ENCODE measurements around the gene GRK1.

GRCh38 chr13:113643593-113643992 lies 23.4 kb upstream of the GRK1 start:
- TF ChIP-seq, protein P1, sequence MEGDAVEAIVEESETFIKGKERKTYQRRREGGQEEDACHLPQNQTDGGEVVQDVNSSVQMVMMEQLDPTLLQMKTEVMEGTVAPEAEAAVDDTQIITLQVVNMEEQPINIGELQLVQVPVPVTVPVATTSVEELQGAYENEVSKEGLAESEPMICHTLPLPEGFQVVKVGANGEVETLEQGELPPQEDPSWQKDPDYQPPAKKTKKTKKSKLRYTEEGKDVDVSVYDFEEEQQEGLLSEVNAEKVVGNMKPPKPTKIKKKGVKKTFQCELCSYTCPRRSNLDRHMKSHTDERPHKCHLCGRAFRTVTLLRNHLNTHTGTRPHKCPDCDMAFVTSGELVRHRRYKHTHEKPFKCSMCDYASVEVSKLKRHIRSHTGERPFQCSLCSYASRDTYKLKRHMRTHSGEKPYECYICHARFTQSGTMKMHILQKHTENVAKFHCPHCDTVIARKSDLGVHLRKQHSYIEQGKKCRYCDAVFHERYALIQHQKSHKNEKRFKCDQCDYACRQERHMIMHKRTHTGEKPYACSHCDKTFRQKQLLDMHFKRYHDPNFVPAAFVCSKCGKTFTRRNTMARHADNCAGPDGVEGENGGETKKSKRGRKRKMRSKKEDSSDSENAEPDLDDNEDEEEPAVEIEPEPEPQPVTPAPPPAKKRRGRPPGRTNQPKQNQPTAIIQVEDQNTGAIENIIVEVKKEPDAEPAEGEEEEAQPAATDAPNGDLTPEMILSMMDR (IDR thresholded peaks at IDR 0.05), result no peak
- TF ChIP-seq POLR2AphosphoS5 (IDR thresholded peaks at IDR 0.05) (no peak), POLR2A (IDR thresholded peaks at IDR 0.05) (no peak)

Data from breast epithelium (tissue), 3 donors.